ENCODE results near the gene API5.

DNA sequence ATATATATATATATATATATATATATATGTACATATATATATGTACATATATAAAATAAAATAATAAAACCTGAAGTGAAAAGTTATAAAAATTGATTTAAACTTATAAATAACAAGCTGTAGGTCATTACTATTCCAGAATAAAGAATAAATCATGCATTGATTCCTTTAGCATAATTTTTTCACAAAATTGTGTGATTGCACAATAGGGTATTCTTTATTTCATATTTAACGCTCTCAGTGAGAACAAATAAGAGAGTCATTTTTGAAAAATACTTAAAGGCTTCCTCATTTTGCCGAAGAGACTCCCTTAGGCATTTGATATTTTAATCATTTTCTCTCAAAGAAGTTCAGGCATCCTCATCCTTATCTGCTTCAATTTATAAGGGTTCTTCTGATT is 41.3 kb upstream of the API5 start:
- no peak for TF ChIP-seq CTCF (IDR thresholded peaks at IDR 0.05)
- no peak for TF ChIP-seq POLR2AphosphoS5 (IDR thresholded peaks at IDR 0.05; ENCODE audit: insufficient read depth in 1 of 2, low read depth in 1 of 2)

Measured in vagina (tissue), 2 donors.